ENCODE data around the gene MCF2L.

GRCh38 chr13:113105921-113106452 is 137.0 kb downstream of the MCF2L start:
- no peak for TF ChIP-seq IKZF2 (IDR thresholded peaks at IDR 0.05)
- TF ChIP-seq, protein P1, sequence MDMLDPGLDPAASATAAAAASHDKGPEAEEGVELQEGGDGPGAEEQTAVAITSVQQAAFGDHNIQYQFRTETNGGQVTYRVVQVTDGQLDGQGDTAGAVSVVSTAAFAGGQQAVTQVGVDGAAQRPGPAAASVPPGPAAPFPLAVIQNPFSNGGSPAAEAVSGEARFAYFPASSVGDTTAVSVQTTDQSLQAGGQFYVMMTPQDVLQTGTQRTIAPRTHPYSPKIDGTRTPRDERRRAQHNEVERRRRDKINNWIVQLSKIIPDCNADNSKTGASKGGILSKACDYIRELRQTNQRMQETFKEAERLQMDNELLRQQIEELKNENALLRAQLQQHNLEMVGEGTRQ (IDR thresholded peaks at IDR 0.05; ENCODE audit: borderline replicate concordance, low read depth, low read length) = no peak
- no peak for TF ChIP-seq CTCF (IDR thresholded peaks at IDR 0.05 in 2 of 3, conservative IDR thresholded peaks at IDR 0.05 in 1 of 3; ENCODE audit: control insufficient read depth in 2 of 3, extremely low read depth in 1 of 3, insufficient read depth in 1 of 3, low read depth in 3 of 3, low read length in 3 of 3)
